Colonic mucosa (tissue), 4 donors: ENCODE data around the gene DUSP2. TPM values are rescaled to one million over a fixed set of nuclear protein-coding genes. Genes with fewer than 3 reads are reported as not detected.

ENCODE experiments used
- DNase-seq: peaks from one replicate; pipeline ENCODE4 v3.0.0-alpha.2; 2020
- H3K27ac ChIP-seq: fragments of 200-600 bp; one replicate; pipeline ENCODE4 v1.8.0; 2021
- H3K27me3 ChIP-seq: fragments of 200-600 bp; one replicate; pipeline ENCODE4 v1.8.0; 2021
- H3K36me3 ChIP-seq: fragments of 200-600 bp; one replicate; pipeline ENCODE4 v1.8.0; 2021
- H3K4me1 ChIP-seq: fragments of 200-600 bp; one replicate; pipeline ENCODE4 v1.8.0; 2021; ENCODE audit warnings: mild to moderate bottlenecking
- H3K4me3 ChIP-seq: fragments of 200-600 bp; one replicate; pipeline ENCODE4 v1.8.0; 2021
- H3K9ac ChIP-seq, 2 donors: one replicate each; pipeline ENCODE4 v1.7.0; 2013; ENCODE audit warnings: control low read depth in 2 of 2, low read depth in 2 of 2, low read length in 2 of 2
- H3K9me3 ChIP-seq: fragments of 200-600 bp; one replicate; pipeline ENCODE4 v1.8.0; 2021
- CTCF ChIP-seq: fragments of 200-600 bp; IDR thresholded peaks from one replicate; pipeline ENCODE4 v1.8.0; 2022; ENCODE audit warnings: antibody characterized with exemption, mild to moderate bottlenecking
- intact Hi-C: fragments of 100-400 bp; cut with DNase I; formaldehyde crosslinking; loops from one replicate; pipeline ENCODE4 v1.14.1; 2022
- total RNA-seq, 2 donors: library from RNA; stranded (reverse); fragmentation: NEBNext Ultra II Directional in 1 of 2; extraction: Animal tissue kit (Norgen Biotek cat#: 25700) in 1 of 2; gene quantifications; one replicate each; pipeline ENCODE4 v1.2.1, GENCODE V29; 2021
- donor health status: healthy.
- donor health status: DM: no; HTN: no; CAD: no.
- donor health status: DM: no; HTN: no; CAD: no.

DUSP2 gene
- total RNA-seq, 2 donors from 2014 or later, result 1.6 to 5.1 TPM

DNA sequence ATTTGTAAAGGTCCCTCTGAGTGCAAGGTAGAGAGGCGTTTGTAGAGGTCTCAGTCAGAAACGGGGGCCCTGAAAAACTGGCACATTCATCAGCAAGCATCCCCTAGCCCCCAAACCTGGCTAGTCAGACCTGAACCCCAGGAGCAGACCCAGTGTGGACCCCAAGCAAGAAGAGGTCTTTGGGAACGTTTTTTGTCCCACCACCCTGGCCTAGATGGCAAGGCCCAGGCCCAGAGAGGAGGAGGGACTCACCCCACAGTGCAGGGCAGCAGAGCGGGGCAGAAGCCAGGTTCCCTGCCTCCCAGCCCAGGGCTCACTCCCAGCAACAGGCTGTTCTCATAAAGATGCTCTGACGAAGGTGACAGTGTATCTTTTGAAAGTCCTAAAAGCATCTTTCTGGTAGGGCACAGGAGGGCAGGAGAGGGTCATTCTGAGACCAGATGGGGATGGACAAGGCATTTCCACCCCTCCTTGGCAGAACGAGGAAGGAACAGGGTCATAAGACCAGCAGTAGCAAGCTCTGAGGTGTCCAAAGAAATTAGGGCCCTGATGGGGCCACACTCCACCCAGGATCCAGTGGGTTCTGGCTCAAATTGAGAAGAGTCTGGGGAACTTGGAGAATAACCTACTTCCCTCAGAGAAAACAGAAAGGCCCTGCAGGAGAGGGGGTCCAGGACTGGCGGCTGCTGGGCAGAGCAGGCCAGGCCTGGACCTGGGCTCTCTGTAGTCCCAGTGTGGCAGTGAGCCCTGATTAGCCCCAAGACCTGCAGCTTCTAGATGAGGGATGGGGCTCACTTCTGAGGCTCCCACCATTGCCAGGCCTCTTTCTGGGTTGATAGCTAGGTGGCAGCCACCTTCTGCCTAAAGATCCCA, 47.1 kb downstream of the DUSP2 start:
- Histone ChIP-seq H3K27me3 (no peaks in the 10 kb centered on the region), H3K9ac (no peak overlapping the region), H3K27ac (no peak overlapping the region), H3K36me3 (no peaks in the 10 kb centered on the region), H3K4me1 (no peaks in the 10 kb centered on the region), H3K4me3 (no peak overlapping the region), H3K9me3 (no peaks in the 10 kb centered on the region)
- DNase-seq, result peak; percentile 10
- intact Hi-C loops, result no loop called here
- TF ChIP-seq CTCF, result no peak

- no peaks in the 10 kb centered on the region for H3K9me3 ChIP-seq
- H3K4me3 ChIP-seq, result no peak overlapping the region
- H3K27ac ChIP-seq, result no peak overlapping the region
- no peak for DNase-seq
- H3K36me3 ChIP-seq, result no peaks in the 10 kb centered on the region
- no peak for TF ChIP-seq CTCF
- no peaks in the 10 kb centered on the region for H3K27me3 ChIP-seq
- H3K9ac ChIP-seq, result no peak overlapping the region
- intact Hi-C loops, result no loop called here
- no peaks in the 10 kb centered on the region for H3K4me1 ChIP-seq
These were observed 47.8 kb downstream of the DUSP2 start for GRCh38 chr2:96097441-96097840.

DNA sequence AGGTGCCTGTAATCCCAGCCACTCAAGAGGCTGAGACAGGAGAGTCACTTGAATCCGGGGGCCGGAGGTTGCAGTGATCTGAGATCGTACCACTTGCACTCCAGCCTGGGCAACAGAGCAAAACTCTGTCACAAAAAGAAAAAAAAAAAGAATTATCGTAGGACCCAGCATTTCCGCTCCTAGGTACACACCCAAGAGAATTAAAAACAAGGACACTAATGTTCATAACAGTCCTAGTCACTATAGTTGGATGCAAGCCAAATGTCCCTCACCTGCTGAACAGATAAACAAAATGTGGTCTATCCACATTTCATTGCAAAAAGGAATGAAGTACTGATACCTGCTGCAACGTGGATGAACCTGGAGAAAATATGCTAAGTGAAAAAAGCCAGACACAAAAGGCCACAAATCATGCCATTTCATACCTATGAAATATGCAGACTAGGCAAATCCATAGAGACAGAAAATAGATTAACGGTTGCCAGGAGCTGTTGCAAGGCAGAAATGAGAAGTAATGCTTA, 50.1 kb downstream of the DUSP2 start:
- Histone ChIP-seq H3K9ac (no peak overlapping the region), H3K27me3 (no peaks in the 10 kb centered on the region), H3K9me3 (no peaks in the 10 kb centered on the region), H3K27ac (no peak overlapping the region), H3K36me3 (no peaks in the 10 kb centered on the region), H3K4me1 (peaks cover 7% of the 10 kb centered on the region), H3K4me3 (no peak overlapping the region)
- intact Hi-C loops, result no loop called here
- DNase-seq, result no peak
- TF ChIP-seq CTCF, result no peak

DNA sequence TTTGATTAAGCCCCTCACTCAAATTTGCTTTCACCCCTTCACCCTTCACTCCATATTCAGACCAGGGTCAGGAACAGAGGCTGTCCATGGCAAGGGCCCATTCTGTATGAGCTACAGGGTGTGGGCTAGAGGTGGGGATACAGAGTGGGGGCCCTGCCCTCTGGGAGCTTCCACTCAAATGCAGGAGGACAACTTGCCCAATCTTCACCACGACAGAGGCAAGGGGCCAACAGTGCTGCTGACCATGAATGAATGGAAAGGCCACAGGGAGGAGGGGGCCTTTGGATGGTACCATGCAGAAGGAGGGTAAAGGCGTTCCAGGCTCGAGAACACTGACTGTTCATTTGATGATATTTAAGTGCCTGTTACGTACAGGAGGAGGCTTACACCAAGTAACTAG, 51.7 kb downstream of the DUSP2 start:
- H3K9ac ChIP-seq, result no peak overlapping the region
- H3K4me1 ChIP-seq, result peaks cover 7% of the 10 kb centered on the region
- no peak overlapping the region for H3K4me3 ChIP-seq
- intact Hi-C loops, result no loop called here
- no peaks in the 10 kb centered on the region for H3K9me3 ChIP-seq
- no peak for TF ChIP-seq CTCF
- DNase-seq, result peak; percentile 15
- H3K27me3 ChIP-seq, result no peaks in the 10 kb centered on the region
- H3K27ac ChIP-seq, result no peak overlapping the region
- H3K36me3 ChIP-seq, result no peaks in the 10 kb centered on the region

Other genes with a start within 250 kb of the DUSP2 start
- gene ANKRD36C, start 153.6 kb downstream of the DUSP2 start, total RNA-seq, result 10 to 100 TPM; 18.9 to 24.9 TPM
- gene GPAT2, start 110.5 kb downstream of the DUSP2 start, total RNA-seq, result 1 to 10 TPM; 2.4 to 6.6 TPM
- under 1 TPM; 0.54 to 0.90 TPM for gene ADRA2B, start 28.9 kb downstream of the DUSP2 start, total RNA-seq
- gene ASTL, start 6.9 kb downstream of the DUSP2 start, total RNA-seq, result under 1 TPM in 1 of 2 donors, not detected in 1; 0.82 TPM
- 100 to 1,000 TPM; 102 to 179 TPM for gene STARD7, start 63.4 kb upstream of the DUSP2 start, total RNA-seq
- gene TMEM127, start 120.6 kb upstream of the DUSP2 start, total RNA-seq, result 10 to 100 TPM; 61.9 to 81.1 TPM
- gene CIAO1, start 120.8 kb upstream of the DUSP2 start, total RNA-seq, result 10 to 100 TPM; 56.0 to 75.5 TPM
- 100 to 1,000 TPM in 1 of 2 donors, 10 to 100 TPM in 1; 90.4 to 127 TPM for gene SNRNP200, start 160.1 kb upstream of the DUSP2 start, total RNA-seq
- under 1 TPM; 0.44 to 0.80 TPM for gene ITPRIPL1, start 179.9 kb upstream of the DUSP2 start, total RNA-seq
- 10 to 100 TPM in 1 of 2 donors, 1 to 10 TPM in 1; 9.1 to 40.2 TPM for gene NCAPH, start 190.3 kb upstream of the DUSP2 start, total RNA-seq